ENCODE data around the gene SH3RF3.

SH3RF3 gene

GRCh38 chr2:109188496-109188890 is 59.5 kb downstream of the SH3RF3 start:
- H3K4me1 ChIP-seq (ENCODE audit: control insufficient read depth, insufficient read depth, low read length), result peaks cover 29% of the 10 kb centered on the region
- H3K9me3 ChIP-seq (replicated peaks; ENCODE audit: low read length), result no peaks in the 10 kb centered on the region
- no peak overlapping the region for H3K9ac ChIP-seq (ENCODE audit: low read depth, low read length)
- H3K36me3 ChIP-seq (ENCODE audit: insufficient read depth, low read length), result no peaks in the 10 kb centered on the region
- no peak overlapping the region for H3K4me3 ChIP-seq (ENCODE audit: low read length)
- H3K27me3 ChIP-seq (ENCODE audit: control insufficient read depth, insufficient read depth, low read length), result no peaks in the 10 kb centered on the region
- no peak overlapping the region for H3K4me2 ChIP-seq (ENCODE audit: low read length)

- Histone ChIP-seq H3K4me2 (ENCODE audit: low read length) (no peak overlapping the region), H3K27me3 (ENCODE audit: control insufficient read depth, insufficient read depth, low read length) (no peaks in the 10 kb centered on the region), H3K9me3 (replicated peaks; ENCODE audit: low read length) (no peaks in the 10 kb centered on the region), H3K36me3 (ENCODE audit: insufficient read depth, low read length) (no peaks in the 10 kb centered on the region), H3K4me1 (ENCODE audit: control insufficient read depth, insufficient read depth, low read length) (peaks cover 29% of the 10 kb centered on the region), H3K4me3 (ENCODE audit: low read length) (no peak overlapping the region), H3K9ac (ENCODE audit: low read depth, low read length) (no peak overlapping the region)
Observed at GRCh38 chr2:109188898-109189297, 59.9 kb downstream of the SH3RF3 start.

- no peak overlapping the region for H3K4me2 ChIP-seq (ENCODE audit: low read length)
- no peaks in the 10 kb centered on the region for H3K27me3 ChIP-seq (ENCODE audit: control insufficient read depth, insufficient read depth, low read length)
- no peaks in the 10 kb centered on the region for H3K36me3 ChIP-seq (ENCODE audit: insufficient read depth, low read length)
- H3K9me3 ChIP-seq (replicated peaks; ENCODE audit: low read length), result no peaks in the 10 kb centered on the region
- no peak overlapping the region for H3K9ac ChIP-seq (ENCODE audit: low read depth, low read length)
- H3K4me3 ChIP-seq (ENCODE audit: low read length), result no peak overlapping the region
- peaks cover 22% of the 10 kb centered on the region for H3K4me1 ChIP-seq (ENCODE audit: control insufficient read depth, insufficient read depth, low read length)
Observed at GRCh38 chr2:109189751-109190150, 60.7 kb downstream of the SH3RF3 start.

- Histone ChIP-seq H3K36me3 (ENCODE audit: insufficient read depth, low read length) (no peaks in the 10 kb centered on the region), H3K9me3 (replicated peaks; ENCODE audit: low read length) (no peaks in the 10 kb centered on the region), H3K4me1 (ENCODE audit: control insufficient read depth, insufficient read depth, low read length) (no peaks in the 10 kb centered on the region), H3K27me3 (ENCODE audit: control insufficient read depth, insufficient read depth, low read length) (no peaks in the 10 kb centered on the region), H3K4me3 (ENCODE audit: low read length) (no peak overlapping the region), H3K9ac (ENCODE audit: low read depth, low read length) (no peak overlapping the region), H3K4me2 (ENCODE audit: low read length) (no peak overlapping the region)
Observed at GRCh38 chr2:109193807-109194619, 65.0 kb downstream of the SH3RF3 start.

- Histone ChIP-seq H3K27me3 (ENCODE audit: control insufficient read depth, insufficient read depth, low read length) (no peaks in the 10 kb centered on the region), H3K9ac (ENCODE audit: low read depth, low read length) (no peak overlapping the region), H3K4me3 (ENCODE audit: low read length) (no peak overlapping the region), H3K4me2 (ENCODE audit: low read length) (no peak overlapping the region), H3K36me3 (ENCODE audit: insufficient read depth, low read length) (no peaks in the 10 kb centered on the region), H3K9me3 (replicated peaks; ENCODE audit: low read length) (no peaks in the 10 kb centered on the region), H3K4me1 (ENCODE audit: control insufficient read depth, insufficient read depth, low read length) (no peaks in the 10 kb centered on the region)
Observed at GRCh38 chr2:109194620-109194937, 65.6 kb downstream of the SH3RF3 start.

DNA sequence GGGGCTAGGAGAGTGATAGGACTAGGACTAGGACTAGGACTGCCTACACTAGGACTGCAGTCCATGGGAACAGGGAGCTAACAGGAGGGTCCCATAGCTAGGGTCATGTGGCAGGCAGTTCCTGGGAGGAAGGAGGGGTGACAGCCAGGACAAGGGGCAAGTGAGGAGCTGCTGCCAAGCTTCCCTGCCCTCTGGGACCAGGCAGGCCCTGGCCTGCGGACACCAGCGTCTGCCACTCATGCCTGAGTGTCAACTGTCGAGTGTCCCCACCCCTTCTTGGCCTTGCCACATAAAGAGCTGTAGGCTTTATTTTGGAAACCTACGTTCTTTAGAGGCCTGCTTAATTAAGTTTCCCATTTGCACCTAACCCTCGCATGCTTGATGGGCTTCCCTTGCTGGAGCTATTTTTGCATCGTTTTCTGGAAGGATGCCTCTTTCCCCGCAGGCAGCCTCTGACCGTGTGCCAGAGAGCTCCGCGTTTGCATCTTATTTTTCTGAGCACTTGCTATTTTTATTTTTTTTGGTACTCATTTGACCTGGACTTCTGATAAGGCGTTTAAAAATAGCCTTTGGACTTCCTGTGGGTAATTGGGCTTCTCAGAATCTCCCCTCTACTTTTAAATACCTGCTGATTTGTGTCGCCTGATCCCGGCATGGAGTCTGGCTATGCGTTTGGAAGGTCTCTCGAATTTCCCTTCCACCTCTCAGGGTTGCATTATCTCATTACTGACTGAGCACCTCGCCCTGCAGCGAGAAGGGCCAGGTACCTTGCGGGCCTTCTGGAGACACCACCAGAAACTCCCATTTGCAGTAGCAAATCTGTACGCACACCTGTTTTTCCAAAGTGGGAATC is 66.4 kb downstream of the SH3RF3 start:
- no peak overlapping the region for H3K4me3 ChIP-seq (ENCODE audit: low read length)
- H3K4me2 ChIP-seq (ENCODE audit: low read length), result no peak overlapping the region
- H3K4me1 ChIP-seq (ENCODE audit: control insufficient read depth, insufficient read depth, low read length), result no peaks in the 10 kb centered on the region
- no peaks in the 10 kb centered on the region for H3K36me3 ChIP-seq (ENCODE audit: insufficient read depth, low read length)
- no peaks in the 10 kb centered on the region for H3K9me3 ChIP-seq (replicated peaks; ENCODE audit: low read length)
- H3K9ac ChIP-seq (ENCODE audit: low read depth, low read length), result no peak overlapping the region
- no peaks in the 10 kb centered on the region for H3K27me3 ChIP-seq (ENCODE audit: control insufficient read depth, insufficient read depth, low read length)

DNA sequence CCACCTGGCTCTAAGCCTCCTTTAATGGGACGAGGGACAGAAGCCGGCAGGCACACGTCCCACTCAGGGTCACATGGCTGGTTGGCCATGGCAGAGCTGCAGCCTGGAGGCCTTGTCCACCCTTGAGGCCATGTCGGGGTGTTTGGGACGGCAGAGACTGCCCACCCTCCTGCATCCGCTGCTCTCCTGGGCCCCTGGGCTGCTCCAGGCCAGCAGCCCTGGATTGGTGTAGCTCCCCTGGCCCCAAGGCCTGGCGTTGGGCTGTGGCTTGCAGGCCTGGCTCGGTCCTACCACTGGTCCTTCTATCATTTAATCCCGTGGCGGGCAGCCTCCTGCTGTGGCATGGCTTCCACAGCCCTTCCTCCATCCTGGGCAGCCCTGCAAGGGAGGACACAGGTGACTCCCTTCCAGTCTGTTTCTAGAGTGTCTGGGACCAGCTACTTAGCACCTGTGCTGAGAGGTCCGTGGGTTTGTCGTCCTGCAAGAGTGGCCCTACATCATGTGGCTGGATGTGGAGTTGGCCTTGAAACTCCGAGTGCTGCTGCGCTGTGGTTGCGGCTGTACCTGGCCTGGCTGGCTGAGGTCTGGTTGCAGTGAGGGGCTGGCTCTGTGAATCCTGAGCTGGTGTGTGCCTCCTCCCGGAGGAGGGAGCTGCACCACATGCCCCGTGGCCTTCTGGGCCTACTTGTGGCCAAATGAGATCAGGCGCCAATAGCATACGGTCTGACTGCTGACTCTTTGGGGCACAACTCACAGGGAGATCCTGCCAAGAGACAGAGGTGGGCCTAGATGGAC is 67.3 kb downstream of the SH3RF3 start:
- no peaks in the 10 kb centered on the region for H3K9me3 ChIP-seq (replicated peaks; ENCODE audit: low read length)
- H3K27me3 ChIP-seq (ENCODE audit: control insufficient read depth, insufficient read depth, low read length), result no peaks in the 10 kb centered on the region
- no peaks in the 10 kb centered on the region for H3K4me1 ChIP-seq (ENCODE audit: control insufficient read depth, insufficient read depth, low read length)
- H3K4me2 ChIP-seq (ENCODE audit: low read length), result no peak overlapping the region
- no peak overlapping the region for H3K9ac ChIP-seq (ENCODE audit: low read depth, low read length)
- H3K4me3 ChIP-seq (ENCODE audit: low read length), result no peak overlapping the region
- no peaks in the 10 kb centered on the region for H3K36me3 ChIP-seq (ENCODE audit: insufficient read depth, low read length)

- no peaks in the 10 kb centered on the region for H3K9me3 ChIP-seq (replicated peaks; ENCODE audit: low read length)
- no peak overlapping the region for H3K9ac ChIP-seq (ENCODE audit: low read depth, low read length)
- no peak overlapping the region for H3K4me2 ChIP-seq (ENCODE audit: low read length)
- H3K4me1 ChIP-seq (ENCODE audit: control insufficient read depth, insufficient read depth, low read length), result no peaks in the 10 kb centered on the region
- no peaks in the 10 kb centered on the region for H3K27me3 ChIP-seq (ENCODE audit: control insufficient read depth, insufficient read depth, low read length)
- no peaks in the 10 kb centered on the region for H3K36me3 ChIP-seq (ENCODE audit: insufficient read depth, low read length)
- H3K4me3 ChIP-seq (ENCODE audit: low read length), result no peak overlapping the region
Observed at GRCh38 chr2:109197491-109198418, 68.8 kb downstream of the SH3RF3 start.

DNA sequence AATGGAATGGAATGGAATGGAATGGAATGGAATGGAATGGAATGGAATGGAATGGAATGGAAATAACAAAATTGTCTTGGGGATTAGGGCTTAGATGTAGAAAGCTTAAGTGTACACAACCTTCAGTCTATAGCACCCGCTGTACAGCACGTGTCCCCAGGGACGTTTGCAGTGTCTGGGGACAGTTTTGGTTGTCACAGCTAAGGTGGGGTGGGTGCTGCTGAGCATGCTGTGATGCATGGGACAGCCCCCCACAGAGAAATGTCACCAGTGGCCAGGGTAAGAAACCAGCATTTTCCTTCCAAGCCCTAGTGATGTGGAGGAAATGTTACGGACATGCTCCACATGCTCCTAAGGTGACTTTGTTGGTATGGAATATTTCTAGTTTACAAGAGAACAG is 70.8 kb downstream of the SH3RF3 start:
- H3K9ac ChIP-seq (ENCODE audit: low read depth, low read length), result no peak overlapping the region
- no peaks in the 10 kb centered on the region for H3K4me1 ChIP-seq (ENCODE audit: control insufficient read depth, insufficient read depth, low read length)
- no peak overlapping the region for H3K4me2 ChIP-seq (ENCODE audit: low read length)
- H3K4me3 ChIP-seq (ENCODE audit: low read length), result no peak overlapping the region
- H3K9me3 ChIP-seq (replicated peaks; ENCODE audit: low read length), result no peaks in the 10 kb centered on the region
- H3K36me3 ChIP-seq (ENCODE audit: insufficient read depth, low read length), result no peaks in the 10 kb centered on the region
- H3K27me3 ChIP-seq (ENCODE audit: control insufficient read depth, insufficient read depth, low read length), result no peaks in the 10 kb centered on the region

- Histone ChIP-seq H3K4me3 (ENCODE audit: low read length) (no peak overlapping the region), H3K36me3 (ENCODE audit: insufficient read depth, low read length) (no peaks in the 10 kb centered on the region), H3K4me1 (ENCODE audit: control insufficient read depth, insufficient read depth, low read length) (no peaks in the 10 kb centered on the region), H3K4me2 (ENCODE audit: low read length) (no peak overlapping the region), H3K9ac (ENCODE audit: low read depth, low read length) (no peak overlapping the region), H3K27me3 (ENCODE audit: control insufficient read depth, insufficient read depth, low read length) (no peaks in the 10 kb centered on the region), H3K9me3 (replicated peaks; ENCODE audit: low read length) (no peaks in the 10 kb centered on the region)
Observed at GRCh38 chr2:109200616-109201464, 71.8 kb downstream of the SH3RF3 start.

Data from skeletal muscle satellite cell (primary cell).